WTC11 (cell line): ENCODE measurements around the gene SLC6A9. TPM values are rescaled to one million over a fixed set of nuclear protein-coding genes. Genes with fewer than 3 reads are reported as not detected.

Source experiments
- ATAC-seq: fragments of 200-7000 bp; cut with Tn5 transposase; 2 replicates; pipeline ENCODE4 v1.10.0; 2021; ENCODE audit warnings: mild to moderate bottlenecking, moderate library complexity
- CTCF ChIA-PET: fragments of 300-600 bp; sonication (Branson Sonifier 250); formaldehyde crosslinking; loops from one replicate; lab custom pipeline; 2021; ENCODE audit warnings: antibody characterized with exemption; lab: Charles Lee
- POLR2A ChIA-PET: fragments of 350-600 bp; sonication (Branson Sonifier 250); formaldehyde crosslinking; loops from one replicate; lab custom pipeline; 2021; ENCODE audit warnings: antibody characterized with exemption; lab: Charles Lee
- DNase-seq: peaks from one replicate; pipeline ENCODE4 v3.0.0; 2021; ENCODE audit warnings: low spot score
- H3K27ac Mint-ChIP-seq: 2 replicates; pipeline ENCODE4 v1.8.0; 2021; ENCODE audit warnings: mixed read lengths
- H3K27me3 Mint-ChIP-seq: 2 replicates; pipeline ENCODE4 v1.8.0; 2021; ENCODE audit warnings: low read depth, mild to moderate bottlenecking, moderate library complexity, mixed read lengths
- H3K36me3 Mint-ChIP-seq: 2 replicates; pipeline ENCODE4 v1.8.0; 2021; ENCODE audit warnings: mixed read lengths
- H3K4me1 Mint-ChIP-seq: 2 replicates; pipeline ENCODE4 v1.8.0; 2022; ENCODE audit warnings: mixed read lengths
- H3K4me3 Mint-ChIP-seq: 2 replicates; pipeline ENCODE4 v1.8.0; 2021; ENCODE audit warnings: mild to moderate bottlenecking, moderate library complexity, mixed read lengths
- H3K9me3 Mint-ChIP-seq: 2 replicates; pipeline ENCODE4 v1.8.0; 2021; ENCODE audit warnings: mixed read lengths
- AFF4 ChIP-seq: sonication (generic); formaldehyde crosslinking; IDR thresholded peaks from 2 replicates; pipeline ENCODE4 v1.8.1; 2023; ENCODE audit warnings: mild to moderate bottlenecking, missing genetic modification reagents, borderline replicate concordance
- CREB1 ChIP-seq: sonication (generic); formaldehyde crosslinking; IDR thresholded peaks from 2 replicates; pipeline ENCODE4 v1.8.0; 2023; ENCODE audit warnings: mild to moderate bottlenecking, missing genetic modification reagents
- EMX1 ChIP-seq: fragments of 250-450 bp; sonication (Bioruptor Pico); IDR thresholded peaks from 2 replicates; pipeline ENCODE4 v1.8.0; 2021; ENCODE audit warnings: mild to moderate bottlenecking
- FOXJ3 ChIP-seq: sonication (generic); formaldehyde crosslinking; IDR thresholded peaks from 2 replicates; pipeline ENCODE4 v1.9.0; 2021; ENCODE audit warnings: missing genetic modification reagents, mild to moderate bottlenecking, borderline replicate concordance
- JUN ChIP-seq: sonication (generic); formaldehyde crosslinking; IDR thresholded peaks from 2 replicates; pipeline ENCODE4 v1.8.0; 2023; ENCODE audit warnings: mild to moderate bottlenecking, missing genetic modification reagents
- MLX ChIP-seq: sonication (generic); formaldehyde crosslinking; IDR thresholded peaks from 2 replicates; pipeline ENCODE4 v1.8.1; 2023; ENCODE audit warnings: mild to moderate bottlenecking, missing genetic modification reagents, moderate library complexity
- MYBL2 ChIP-seq: sonication (generic); formaldehyde crosslinking; IDR thresholded peaks from 2 replicates; pipeline ENCODE4 v1.8.1; 2023; ENCODE audit warnings: mild to moderate bottlenecking, moderate library complexity, missing genetic modification reagents
- OVOL2 ChIP-seq: fragments of 250-450 bp; sonication (Bioruptor Pico); IDR thresholded peaks from 2 replicates; pipeline ENCODE4 v1.9.0; 2021; ENCODE audit warnings: mild to moderate bottlenecking, borderline replicate concordance
- PRRX2 ChIP-seq: fragments of 250-450 bp; sonication (Bioruptor Pico); IDR thresholded peaks from 2 replicates; pipeline ENCODE4 v1.8.0; 2021; ENCODE audit warnings: mild to moderate bottlenecking
- SMAD4 ChIP-seq: sonication (generic); formaldehyde crosslinking; IDR thresholded peaks from 2 replicates; pipeline ENCODE4 v1.8.0; 2022; ENCODE audit warnings: mild to moderate bottlenecking, missing genetic modification reagents
- TEAD1 ChIP-seq: sonication (generic); formaldehyde crosslinking; IDR thresholded peaks from 2 replicates; pipeline ENCODE4 v1.8.0; 2022; ENCODE audit warnings: mild to moderate bottlenecking, missing genetic modification reagents
- TEAD4 ChIP-seq: sonication (generic); formaldehyde crosslinking; IDR thresholded peaks from 2 replicates; pipeline ENCODE4 v1.8.0; 2022; ENCODE audit warnings: mild to moderate bottlenecking, missing genetic modification reagents
- ZBTB21 ChIP-seq: sonication (generic); formaldehyde crosslinking; IDR thresholded peaks from 2 replicates; pipeline ENCODE4 v1.8.1; 2023; ENCODE audit warnings: mild to moderate bottlenecking, missing genetic modification reagents, borderline replicate concordance
- ZNF121 ChIP-seq: sonication (generic); formaldehyde crosslinking; IDR thresholded peaks from 2 replicates; pipeline ENCODE4 v1.8.0; 2023; ENCODE audit warnings: missing genetic modification reagents
- ZNF232 ChIP-seq: sonication (generic); formaldehyde crosslinking; IDR thresholded peaks from 2 replicates; pipeline ENCODE4 v1.8.0; 2022; ENCODE audit warnings: mild to moderate bottlenecking, missing genetic modification reagents
- ZNF281 ChIP-seq: sonication (generic); formaldehyde crosslinking; IDR thresholded peaks from 2 replicates; pipeline ENCODE4 v1.8.0; 2023; ENCODE audit warnings: mild to moderate bottlenecking, missing genetic modification reagents
- ZNF396 ChIP-seq: fragments of 250-450 bp; sonication (Bioruptor Pico); IDR thresholded peaks from 2 replicates; pipeline ENCODE4 v1.8.0; 2021; ENCODE audit warnings: mild to moderate bottlenecking, moderate library complexity, borderline replicate concordance
- total RNA-seq: library from RNA; stranded (reverse); gene quantifications from 3 replicates; pipeline ENCODE4 v1.2.3, GENCODE V29; 2021
- TF ChIP-seq, protein P1 (sequence below): sonication (generic); formaldehyde crosslinking; conservative IDR thresholded peaks from 2 replicates; pipeline ENCODE4 v1.8.1; 2022; ENCODE audit warnings: mild to moderate bottlenecking, missing genetic modification reagents
- TF ChIP-seq, protein P2 (sequence below): sonication (generic); formaldehyde crosslinking; IDR thresholded peaks from 2 replicates; pipeline ENCODE4 v1.8.1; 2023; ENCODE audit warnings: mild to moderate bottlenecking, missing genetic modification reagents

Gene SLC6A9
- total RNA-seq, 1 experiment from 2014 or later, result 14.4 TPM

- Mint-ChIP-seq H3K27ac (no peak overlapping the region), H3K4me3 (no peak overlapping the region), H3K27me3 (no peaks in the 10 kb centered on the region; the same call in 1 of the 2 replicates), H3K9me3 (no peaks in the 10 kb centered on the region), H3K36me3 (peaks cover 9% of the 10 kb centered on the region), H3K4me1 (peaks cover 8% of the 10 kb centered on the region)
- ATAC-seq (no peak), DNase-seq (no peak)
- ChIA-PET CTCF (interaction anchor here (1.1 to 3.8 kb wide), 3 partner anchors 8 to 49 kb away, joined by 3 to 16 read pairs (median 6); partner anchors contain the start of gene CCDC24), POLR2A (interaction anchor here (1.4 kb wide), 1 partner anchor 32 kb away, joined by 4 read pairs; the partner anchor contains the start of gene SLC6A9)
- TF ChIP-seq ZBTB21, result no peak
- TF ChIP-seq EMX1 (CRISPR knock-in tag), result no peak
- no peak for TF ChIP-seq AFF4
- TF ChIP-seq ZNF396 (CRISPR knock-in tag), result no peak
- TF ChIP-seq, protein P1, sequence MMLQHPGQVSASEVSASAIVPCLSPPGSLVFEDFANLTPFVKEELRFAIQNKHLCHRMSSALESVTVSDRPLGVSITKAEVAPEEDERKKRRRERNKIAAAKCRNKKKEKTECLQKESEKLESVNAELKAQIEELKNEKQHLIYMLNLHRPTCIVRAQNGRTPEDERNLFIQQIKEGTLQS (CRISPR knock-in tag), result no peak
- TF ChIP-seq OVOL2 (CRISPR knock-in tag), result no peak
- TF ChIP-seq PRRX2 (CRISPR knock-in tag), result no peak
- no peak for TF ChIP-seq ZNF121 (CRISPR knock-in tag)
- no peak for TF ChIP-seq MYBL2
- TF ChIP-seq, protein P2, sequence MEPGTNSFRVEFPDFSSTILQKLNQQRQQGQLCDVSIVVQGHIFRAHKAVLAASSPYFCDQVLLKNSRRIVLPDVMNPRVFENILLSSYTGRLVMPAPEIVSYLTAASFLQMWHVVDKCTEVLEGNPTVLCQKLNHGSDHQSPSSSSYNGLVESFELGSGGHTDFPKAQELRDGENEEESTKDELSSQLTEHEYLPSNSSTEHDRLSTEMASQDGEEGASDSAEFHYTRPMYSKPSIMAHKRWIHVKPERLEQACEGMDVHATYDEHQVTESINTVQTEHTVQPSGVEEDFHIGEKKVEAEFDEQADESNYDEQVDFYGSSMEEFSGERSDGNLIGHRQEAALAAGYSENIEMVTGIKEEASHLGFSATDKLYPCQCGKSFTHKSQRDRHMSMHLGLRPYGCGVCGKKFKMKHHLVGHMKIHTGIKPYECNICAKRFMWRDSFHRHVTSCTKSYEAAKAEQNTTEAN (CRISPR knock-in tag), result no peak
- TF ChIP-seq ZNF232 (CRISPR knock-in tag), result no peak
- no peak for TF ChIP-seq JUN (CRISPR knock-in tag)
Measured at GRCh38 chr1:43999455-43999854, 31.8 kb downstream of the SLC6A9 start.

DNA sequence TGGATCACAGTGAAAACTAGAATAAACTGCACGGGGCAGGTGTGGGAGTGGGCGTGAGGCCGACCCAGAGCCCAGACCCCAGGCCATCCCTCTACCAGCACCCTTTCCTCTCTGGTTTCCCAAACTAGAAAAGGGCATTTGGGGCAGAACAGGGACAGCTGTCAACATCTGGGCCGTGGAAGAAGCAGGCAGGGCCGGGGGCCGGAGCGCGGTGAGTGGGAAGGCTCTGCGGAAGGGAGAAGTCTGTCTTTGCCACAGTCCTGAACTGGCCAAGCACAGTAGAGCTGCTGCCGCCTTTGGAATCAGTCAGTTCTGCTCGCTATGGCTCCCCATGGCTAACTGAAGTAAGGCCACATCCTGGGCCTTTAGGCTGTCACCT is 33.3 kb downstream of the SLC6A9 start:
- H3K4me1 Mint-ChIP-seq, result peaks cover 13% of the 10 kb centered on the region
- POLR2A ChIA-PET, result no interaction called here
- H3K27me3 Mint-ChIP-seq, result peaks cover 8% of the 10 kb centered on the region
- TF ChIP-seq FOXJ3 (CRISPR knock-in tag) (no peak), SMAD4 (CRISPR knock-in tag) (no peak), TEAD4 (CRISPR knock-in tag) (no peak)
- H3K9me3 Mint-ChIP-seq, result no peaks in the 10 kb centered on the region
- ATAC-seq, result no peak
- no peak overlapping the region for H3K4me3 Mint-ChIP-seq
- H3K36me3 Mint-ChIP-seq, result peaks cover 9% of the 10 kb centered on the region
- no peak overlapping the region for H3K27ac Mint-ChIP-seq
- CTCF ChIA-PET, result interaction anchor here (2.1 to 3.8 kb wide), 2 partner anchors 38 to 51 kb away, joined by 6 to 16 read pairs; no protein-coding TSS in a partner anchor
- no peak for DNase-seq

DNA sequence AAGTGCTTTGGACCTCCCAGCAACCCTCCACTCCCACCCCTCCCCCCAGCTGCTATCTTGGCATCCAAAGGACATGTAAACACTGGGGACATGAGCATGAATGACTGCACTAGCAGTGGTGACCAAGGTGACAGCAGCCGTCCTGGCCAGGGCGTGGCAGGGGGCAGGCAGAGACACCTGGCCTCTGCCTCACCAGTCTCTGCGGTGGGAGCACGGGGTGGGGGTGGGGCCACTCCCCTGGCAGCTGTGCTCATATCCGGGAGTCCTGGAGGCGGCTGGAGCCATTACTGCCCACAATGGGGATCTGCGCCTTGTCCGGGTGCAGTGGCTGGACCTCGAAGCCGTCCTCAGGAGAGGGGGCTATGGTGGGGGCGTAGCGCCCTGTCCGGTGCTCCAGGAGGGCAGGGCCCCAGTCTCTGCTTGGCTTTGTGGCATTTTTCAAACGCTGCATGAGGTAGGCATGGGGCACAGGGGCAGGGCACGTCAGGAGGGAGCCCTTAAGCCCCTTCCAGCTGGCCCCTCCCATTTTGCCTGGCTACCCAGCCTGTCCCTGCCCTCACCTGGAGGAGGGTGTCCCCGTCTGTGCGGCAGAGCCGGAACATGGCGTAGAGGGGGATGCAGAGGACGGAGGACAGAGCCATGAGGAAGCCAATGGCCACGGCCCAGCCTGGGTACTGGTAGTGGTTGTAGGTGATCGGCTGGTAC is 33.8 kb downstream of the SLC6A9 start:
- Mint-ChIP-seq H3K4me1 (peaks cover 18% of the 10 kb centered on the region), H3K36me3 (peaks cover 9% of the 10 kb centered on the region), H3K4me3 (no peak overlapping the region), H3K27ac (no peak overlapping the region), H3K27me3 (peaks cover 13% of the 10 kb centered on the region), H3K9me3 (no peaks in the 10 kb centered on the region)
- ATAC-seq (no peak), DNase-seq (no peak)
- ChIA-PET POLR2A (no interaction called here), CTCF (interaction anchor here (3.8 kb wide), 1 partner anchor 39 kb away, joined by 16 read pairs; no protein-coding TSS in a partner anchor)
- TF ChIP-seq TEAD1 (CRISPR knock-in tag) (no peak), ZNF281 (CRISPR knock-in tag) (no peak), CREB1 (CRISPR knock-in tag) (no peak), AFF4 (no peak), MLX (CRISPR knock-in tag) (no peak), PRRX2 (CRISPR knock-in tag) (no peak)
